Measurements from ENCODE around the gene SLC35E2B. TPM values are rescaled to one million over a fixed set of nuclear protein-coding genes. Genes with fewer than 3 reads are reported as not detected.

Gene SLC35E2B
- total RNA-seq: 20.6 and 23.0 TPM in 2 replicates

DNA sequence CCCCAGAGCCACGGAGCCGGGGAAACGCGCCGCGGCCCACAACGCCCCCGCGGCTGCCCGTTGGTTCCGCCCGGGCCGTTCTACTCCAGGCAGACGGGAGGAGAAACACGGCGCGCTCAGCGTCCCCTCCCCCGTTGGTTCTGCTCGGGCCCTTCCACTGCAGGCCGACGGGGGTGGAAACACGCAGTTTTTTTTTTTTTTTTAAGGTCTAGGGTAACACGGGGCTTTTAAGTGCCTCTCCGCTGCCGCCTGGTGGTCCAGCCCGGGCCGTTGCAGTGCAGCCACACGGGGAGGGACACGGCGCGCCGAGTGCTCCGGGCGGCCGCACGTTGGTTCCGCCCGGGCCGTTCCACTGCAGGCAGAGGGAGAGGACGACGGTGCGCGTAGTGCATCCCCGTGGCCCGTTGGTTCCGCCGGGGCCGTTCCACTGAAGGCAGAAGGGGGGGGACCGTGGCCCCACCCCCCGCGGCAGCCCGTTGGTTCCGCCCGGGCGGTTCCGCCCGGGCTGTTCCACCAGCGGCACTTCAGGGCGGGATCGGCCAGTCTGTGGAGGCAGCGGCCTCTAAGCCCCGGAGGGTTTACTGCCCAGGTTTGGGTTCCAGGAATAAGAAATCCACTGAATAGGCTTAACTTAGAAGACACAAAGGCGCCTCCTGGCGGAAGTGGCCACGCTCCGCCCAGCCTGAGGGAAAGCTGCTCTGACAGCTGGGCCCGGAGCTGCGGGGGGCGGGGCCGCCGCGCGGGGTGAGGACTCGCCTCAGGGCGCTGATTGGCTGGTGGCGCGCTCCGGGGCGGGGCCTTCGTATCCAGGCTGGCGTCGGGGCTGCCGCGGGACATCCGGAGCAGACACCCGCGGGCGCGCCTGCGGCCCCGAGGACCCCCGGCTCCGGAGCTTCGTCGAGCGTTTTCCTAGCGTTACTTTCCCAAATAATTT, at the start of gene SLC35E2B:
TSS of gene SLC35E2B (minus strand) at position 82 of the 934 bp plus-strand sequence. CDS start 16,096 bp downstream, outside the sequence.

DNA sequence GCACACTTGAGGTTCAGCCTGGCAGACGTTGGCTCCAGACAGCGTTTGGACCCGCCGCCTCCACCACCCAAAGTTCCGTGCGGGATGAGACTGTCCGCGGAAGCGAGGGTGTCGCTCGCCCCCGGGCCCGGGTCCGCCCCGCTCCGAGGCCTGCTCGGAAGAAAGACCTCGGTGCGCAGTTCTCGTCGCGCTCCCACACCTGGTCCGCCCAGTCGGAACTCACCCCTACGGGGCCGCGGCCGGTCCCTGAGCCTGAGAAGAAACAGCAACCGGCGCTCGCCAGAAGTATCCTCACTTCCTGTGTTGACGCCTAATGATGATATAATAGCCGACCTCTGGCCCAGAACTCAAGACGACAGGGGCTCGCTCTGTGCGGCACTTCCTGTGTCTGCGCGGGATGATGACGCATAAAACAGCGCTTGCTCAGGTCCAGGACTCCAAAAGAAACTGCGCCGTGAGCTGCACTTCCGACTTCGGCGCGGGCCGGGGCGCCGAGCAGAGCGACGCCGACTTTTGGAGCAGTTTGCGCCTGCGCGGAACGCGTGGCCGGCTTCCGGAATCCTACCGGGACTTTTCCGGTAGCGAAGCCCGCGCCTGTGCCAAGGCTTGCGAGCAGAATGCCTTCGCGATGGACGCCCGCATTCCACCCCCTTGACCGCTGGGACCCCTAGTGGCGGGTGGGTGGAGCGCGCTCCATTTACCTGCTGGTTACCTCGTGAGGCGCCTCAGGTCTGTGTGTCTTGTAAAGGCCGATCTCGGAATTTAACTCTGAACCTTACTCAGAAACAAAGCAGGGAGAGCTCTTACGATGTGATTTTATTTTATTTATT, 31.7 kb upstream of the SLC35E2B start, which contains the start of gene CDK11A:
TSS of gene CDK11A (minus strand) at position 323 of the 830 bp plus-strand sequence. CDS start 1,539 bp downstream, outside the sequence.

DNA sequence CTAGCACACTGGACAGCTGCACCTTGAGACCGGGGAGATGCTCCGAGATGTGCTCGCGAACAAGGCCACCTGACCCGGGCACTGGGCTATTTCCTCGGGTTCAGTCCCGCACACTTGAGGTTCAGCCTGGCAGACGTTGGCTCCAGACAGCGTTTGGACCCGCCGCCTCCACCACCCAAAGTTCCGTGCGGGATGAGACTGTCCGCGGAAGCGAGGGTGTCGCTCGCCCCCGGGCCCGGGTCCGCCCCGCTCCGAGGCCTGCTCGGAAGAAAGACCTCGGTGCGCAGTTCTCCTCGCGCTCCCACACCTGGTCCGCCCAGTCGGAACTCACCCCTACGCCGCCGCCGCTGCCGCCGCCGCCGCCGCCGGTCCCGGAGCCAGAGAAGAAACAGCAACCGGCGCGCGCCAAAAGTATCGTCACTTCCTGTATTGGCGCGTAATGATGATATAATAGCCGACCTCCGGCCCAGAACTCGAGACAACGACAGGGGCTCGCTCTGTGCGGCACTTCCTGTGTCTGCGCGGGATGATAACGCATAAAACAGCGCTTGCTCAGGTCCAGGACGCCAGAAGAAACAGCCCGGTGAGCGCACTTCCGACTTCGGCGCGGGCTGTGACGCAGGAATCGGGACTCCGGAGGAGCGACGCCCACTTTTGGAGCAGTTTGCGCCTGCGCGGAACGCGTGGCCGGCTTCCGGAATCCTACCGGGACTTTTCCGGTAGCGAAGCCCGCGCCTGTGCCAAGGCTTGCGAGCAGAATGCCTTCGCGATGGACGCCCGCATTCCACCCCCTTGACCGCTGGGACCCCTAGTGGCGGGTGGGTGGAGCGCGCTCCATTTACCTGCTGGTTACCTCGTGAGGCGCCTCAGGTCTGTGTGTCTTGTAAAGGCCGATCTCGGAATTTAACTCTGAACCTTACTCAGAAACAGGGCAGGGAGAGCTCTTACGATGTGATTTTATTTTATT, 33.7 kb downstream of the SLC35E2B start, which contains the start of gene CDK11B:
TSS of gene CDK11B (minus strand) at position 422 of the 967 bp plus-strand sequence. CDS start 1,519 bp downstream, outside the sequence.

DNA sequence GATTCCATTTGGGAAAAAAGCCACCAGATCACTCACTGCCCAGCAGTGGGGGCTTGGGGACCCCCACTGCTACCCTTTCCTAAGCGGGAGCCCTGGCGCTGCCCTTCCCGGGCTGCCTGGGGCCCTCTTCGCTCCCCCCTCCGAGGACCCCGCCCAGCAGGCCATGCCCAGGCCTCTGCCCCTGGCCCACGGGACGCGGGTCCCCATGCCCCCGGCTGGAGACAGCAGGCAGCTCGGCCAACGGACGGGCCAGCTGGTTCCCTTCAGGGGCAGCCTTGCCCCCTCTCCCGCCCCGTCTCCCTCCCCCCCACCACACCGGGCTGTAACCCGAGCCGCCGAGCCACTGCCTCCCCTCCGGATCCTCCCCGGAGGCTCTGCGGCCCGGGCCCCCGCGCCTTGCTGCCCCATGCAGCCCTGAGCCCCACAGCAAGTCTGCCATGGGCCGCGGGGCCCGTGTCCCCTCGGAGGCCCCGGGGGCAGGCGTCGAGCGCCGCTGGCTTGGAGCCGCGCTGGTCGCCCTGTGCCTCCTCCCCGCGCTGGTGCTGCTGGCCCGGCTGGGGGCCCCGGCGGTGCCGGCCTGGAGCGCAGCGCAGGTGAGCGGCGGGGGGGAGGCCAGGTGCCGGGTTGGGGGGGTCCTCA, 60.7 kb downstream of the SLC35E2B start, which contains the start of gene MMP23B:
TSS of gene MMP23B (plus strand) at position 392 of the 639 bp plus-strand sequence. CDS start at position 438, 46 bp downstream.

DNA sequence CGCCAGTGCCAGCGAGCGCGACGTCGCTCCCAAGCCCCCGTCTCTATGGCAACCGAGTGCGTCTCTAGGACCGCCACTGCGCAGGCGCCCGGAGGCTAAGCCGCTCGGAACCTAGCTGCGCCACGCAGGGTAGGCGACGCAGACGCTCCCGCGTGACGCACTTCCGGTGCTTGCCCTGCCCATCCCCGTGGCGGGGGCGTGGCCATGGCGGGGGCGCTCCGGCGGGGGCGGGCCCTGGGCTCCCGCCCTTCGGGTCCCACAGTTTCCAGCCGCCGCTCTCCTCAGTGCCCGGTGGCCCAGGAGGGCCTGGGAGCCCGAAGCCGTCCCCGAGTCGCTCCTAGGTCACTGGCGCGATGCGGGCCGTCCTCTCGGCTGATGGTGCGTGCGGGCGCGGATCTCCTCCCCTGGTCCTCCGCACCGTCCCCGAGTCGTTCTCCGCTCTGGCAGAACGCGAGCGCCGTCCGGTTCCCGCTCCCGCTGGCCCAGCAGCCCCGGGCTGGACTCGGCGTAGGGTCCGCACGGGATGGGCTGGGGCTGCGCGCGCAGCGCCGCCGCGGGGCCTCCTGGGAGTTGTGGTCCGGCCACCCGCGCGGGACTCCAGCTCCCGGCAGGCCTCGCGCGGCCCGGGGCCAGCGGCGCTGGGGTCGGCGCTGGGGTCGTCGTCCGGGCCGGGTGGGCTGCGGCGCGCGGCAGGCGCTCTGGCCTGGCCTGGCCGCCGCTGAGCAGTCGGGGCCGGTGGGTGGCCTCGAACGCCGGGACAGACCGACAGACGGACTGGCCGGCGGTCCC, 77.1 kb downstream of the SLC35E2B start, which contains the start of gene MIB2:
TSS of gene MIB2 (plus strand) at position 245 of the 789 bp plus-strand sequence. CDS start 7,953 bp downstream, outside the sequence.

Other genes starting within 250 kb of the SLC35E2B start
- not detected in 2 replicates for gene ATAD3C, start 243.1 kb downstream of the SLC35E2B start, total RNA-seq
- gene ATAD3B, start 221.0 kb downstream of the SLC35E2B start, total RNA-seq: 15.7 and 19.9 TPM in 2 replicates
- 34.5 and 35.4 TPM in 2 replicates for gene ATAD3A, start 180.6 kb downstream of the SLC35E2B start, total RNA-seq
- 7.0 TPM in 2 replicates for gene TMEM240, start 152.2 kb downstream of the SLC35E2B start, total RNA-seq
- gene SSU72, start 117.9 kb downstream of the SLC35E2B start, total RNA-seq: 85.7 and 101 TPM in 2 replicates
- 10.8 and 14.9 TPM in 2 replicates for gene FNDC10, start 92.7 kb downstream of the SLC35E2B start, total RNA-seq
- gene MIB2, start 77.3 kb downstream of the SLC35E2B start, total RNA-seq: 51.0 and 54.3 TPM in 2 replicates
- 15.7 and 30.8 TPM in 2 replicates for gene MMP23B, start 60.6 kb downstream of the SLC35E2B start, total RNA-seq
- gene CDK11B, start 33.8 kb downstream of the SLC35E2B start, total RNA-seq: 5.2 and 7.3 TPM in 2 replicates
- gene CDK11A, start 31.6 kb upstream of the SLC35E2B start, total RNA-seq: 3.7 and 8.3 TPM in 2 replicates
- gene NADK, start 85.7 kb upstream of the SLC35E2B start, total RNA-seq: 51.4 and 56.5 TPM in 2 replicates
- 135 and 146 TPM in 2 replicates for gene GNB1, start 198.3 kb upstream of the SLC35E2B start, total RNA-seq
- gene CALML6, start 222.5 kb upstream of the SLC35E2B start, total RNA-seq: under 0.01 TPM in 1 of 2 replicates, not detected in the other
- gene TMEM52, start 226.5 kb upstream of the SLC35E2B start, total RNA-seq: 0.54 TPM in 1 of 2 replicates, not detected in the other